ENCODE data around the gene MAPK1IP1L. TPM values are rescaled to one million over a fixed set of nuclear protein-coding genes. Genes with fewer than 3 reads are reported as not detected.
A peak's percentile ranks its signal among the peaks of the same experiment; 100 is the strongest.

The MAPK1IP1L gene
- total and polyA plus RNA-seq, 2 of the 8 experiments (the other 6 are each of a cell fraction or from before 2014, with no cell fraction given): 111 to 228 TPM

- Histone ChIP-seq H3K27ac (ENCODE audit: low read depth, low read length) (no peak overlapping the region), H3K36me3 (ENCODE audit: control insufficient read depth in 2 of 4, insufficient read depth in 4 of 4, low read length in 3 of 4) (peaks cover 0 to 21% (median 0%) of the 10 kb centered on the region in 4 experiments; a peak in 1 of 8 replicates), H3K27me3 (replicated peaks in 1 of 4; ENCODE audit: control insufficient read depth in 3 of 4, extremely low read depth in 1 of 4, insufficient read depth in 3 of 4, low read length in 3 of 4) (no peaks in the 10 kb centered on the region), H4K5ac (ENCODE audit: insufficient read length, low read depth, low read length) (no peak overlapping the region), H3K9me3 (ENCODE audit: insufficient read depth in 2 of 2, low read depth in 1 of 2, low read length in 1 of 2) (no peaks in the 10 kb centered on the region), H3K23ac (ENCODE audit: insufficient read length) (no peak overlapping the region), H3K23me2 (ENCODE audit: low read depth, low read length) (peaks cover 4% of the 10 kb centered on the region; the same call in 1 of the 2 replicates), H3K79me2 (ENCODE audit: control insufficient read depth in 1 of 2, insufficient read depth in 2 of 2, low read length in 2 of 2) (peaks cover 20 to 64% of the 10 kb centered on the region in 2 experiments), H4K91ac (replicated peaks; ENCODE audit: insufficient read length, low read length) (no peak overlapping the region), H4K20me1 (replicated peaks in 1 of 2; ENCODE audit: control insufficient read depth in 1 of 2, insufficient read depth in 2 of 2, low read length in 2 of 2) (peaks cover 2 to 4% of the 10 kb centered on the region in 2 experiments), H2BK5ac (ENCODE audit: low read depth, low read length) (no peak overlapping the region), H2BK12ac (ENCODE audit: low read depth, low read length) (no peak overlapping the region; the same call in 1 of the 2 replicates), H3K4me3 (ENCODE audit: extremely low read depth in 1 of 4, insufficient read depth in 2 of 4, low read depth in 3 of 4, low read length in 4 of 4) (peak overlapping the region in 1 of 4 experiments; percentile 97; a peak in 1 of 8 replicates), H2BK15ac (ENCODE audit: low read length) (no peak overlapping the region), H3K14ac (ENCODE audit: insufficient read length) (no peak overlapping the region), H4K8ac (ENCODE audit: extremely low read depth, insufficient read depth, low read length) (no peak overlapping the region), H2BK120ac (replicated peaks; ENCODE audit: low read depth, low read length) (no peak overlapping the region), H3K4me1 (replicated peaks in 1 of 4; ENCODE audit: control insufficient read depth in 3 of 4, insufficient read depth in 4 of 4, low read length in 3 of 4) (peaks cover 0 to 2% (median 0%) of the 10 kb centered on the region in 4 experiments; a peak in 5 of 7 replicates), H2BK20ac (ENCODE audit: low read length) (no peak overlapping the region), H3K9ac (replicated peaks in 1 of 4; ENCODE audit: extremely low read depth in 1 of 4, low read depth in 3 of 4, low read length in 3 of 4) (no peak overlapping the region), H2AK5ac (ENCODE audit: low read depth, low read length) (no peak overlapping the region), H3K4me2 (ENCODE audit: insufficient read depth in 1 of 2, low read depth in 2 of 2, low read length in 2 of 2) (peak overlapping the region in 1 of 2 experiments; percentile 91; a peak in 2 of 4 replicates), H2AFZ (ENCODE audit: low read length) (no peak overlapping the region), H3K79me1 (ENCODE audit: low read depth, low read length) (peaks cover 2% of the 10 kb centered on the region; the same call in 1 of the 2 replicates), H3K18ac (ENCODE audit: extremely low read depth, low read length) (no peak overlapping the region), H3K56ac (replicated peaks; ENCODE audit: insufficient read length, low read depth, low read length) (no peak overlapping the region), H3K4ac (replicated peaks; ENCODE audit: insufficient read length, low read depth, low read length) (no peak overlapping the region)
- no peak for FAIRE-seq
- TF ChIP-seq SP4 (IDR thresholded peaks at IDR 0.05; ENCODE audit: low read length): no peak
- TF ChIP-seq RXRA (IDR thresholded peaks at IDR 0.05; ENCODE audit: insufficient read depth, low read depth, low read length): no peak
- no peak for TF ChIP-seq BACH1 (IDR thresholded peaks at IDR 0.05; ENCODE audit: low read length)
- TF ChIP-seq KDM1A (IDR thresholded peaks at IDR 0.05; ENCODE audit: borderline replicate concordance, low read length): no peak
- no peak for TF ChIP-seq RFX5 (IDR thresholded peaks at IDR 0.05; ENCODE audit: borderline replicate concordance, low read depth, low read length)
- no peak for TF ChIP-seq CEBPB (IDR thresholded peaks at IDR 0.05; ENCODE audit: low read depth, low read length)
- no peak for TF ChIP-seq CBX8 (IDR thresholded peaks at IDR 0.05; ENCODE audit: borderline replicate concordance, low read depth, low read length)
- no peak for TF ChIP-seq SUZ12 (IDR thresholded peaks at IDR 0.05; ENCODE audit: low read length)
- no peak for TF ChIP-seq SRF (IDR thresholded peaks at IDR 0.05; ENCODE audit: low read depth, low read length)
- TF ChIP-seq BRCA1 (IDR thresholded peaks at IDR 0.05; ENCODE audit: low read depth, low read length): no peak
- TF ChIP-seq ATF2 (IDR thresholded peaks at IDR 0.05; ENCODE audit: low read length): no peak
- no peak for TF ChIP-seq BCL11A (IDR thresholded peaks at IDR 0.05; ENCODE audit: low read depth in 2 of 2, low read length in 2 of 2)
- no peak for TF ChIP-seq KDM4A (IDR thresholded peaks at IDR 0.05; ENCODE audit: low read depth, low read length, severe bottlenecking)
- WGBS, 2 experiments (ENCODE audit: extremely low coverage in 1 of 2, insufficient coverage in 1 of 2, insufficient read length in 1 of 2, insufficient replicate concordance in 2 of 2, low coverage in 1 of 2, low lambda C conversion rate in 2 of 2, missing lambda C conversion rate in 1 of 2): 94 to 100% methylated on average over 1 to 7 of the region's 7 CpGs
- POLR2A ChIA-PET (ENCODE audit: partially characterized antibody): interaction anchor here (0.6 to 6.7 kb wide), 9 partner anchors 8 to 488 kb away, joined by 3 to 101 read pairs (median 3); partner anchors contain the start of genes DLGAP5, SOCS4 and WDHD1
- DNase-seq (ENCODE audit: low read depth in 1 of 2, low spot score in 2 of 2): no peak
- CTCF ChIA-PET (ENCODE audit: partially characterized antibody): interaction anchor here (0.8 to 1.3 kb wide), 2 partner anchors 8 to 9 kb away, joined by 3 to 6 read pairs; no protein-coding TSS in a partner anchor
Measured at GRCh38 chr14:55053500-55053899, 2.1 kb downstream of the MAPK1IP1L start.

Measured in H1 (cell line).